HG03095 (cell line): ENCODE data around the gene KIF6.

Experiments
- ATAC-seq: cut with Tn5 transposase; IDR thresholded peaks from one replicate; pipeline ENCODE4 v1.9.1; 2021; ENCODE audit warnings: moderate library complexity; ENCODE audit not compliant: unreplicated experiment

Gene KIF6

DNA sequence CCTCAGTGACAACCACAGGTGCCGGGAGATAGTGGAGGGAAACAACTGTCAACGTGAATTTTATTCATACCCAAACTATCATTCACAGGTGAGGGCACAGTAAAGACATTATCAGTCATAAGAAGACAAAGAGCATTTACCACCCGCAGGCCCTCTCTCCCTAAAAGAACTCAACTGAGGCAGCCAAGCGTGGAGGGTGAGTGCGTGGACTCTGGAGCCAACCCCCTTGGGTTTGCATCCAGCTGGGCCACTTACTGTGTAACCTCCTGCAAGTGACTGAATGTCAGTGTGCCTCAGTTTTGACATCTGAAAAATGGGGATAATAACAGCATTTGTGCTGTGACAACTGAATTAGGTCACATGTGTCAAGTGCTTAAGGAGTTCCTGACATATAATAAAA is 332.1 kb downstream of the KIF6 start:
- ATAC-seq = no peak

- ATAC-seq = no peak
These were observed 334.0 kb downstream of the KIF6 start for GRCh38 chr6:39391182-39391581.

- no peak for ATAC-seq
These were observed 335.8 kb downstream of the KIF6 start for GRCh38 chr6:39389484-39389767.

DNA sequence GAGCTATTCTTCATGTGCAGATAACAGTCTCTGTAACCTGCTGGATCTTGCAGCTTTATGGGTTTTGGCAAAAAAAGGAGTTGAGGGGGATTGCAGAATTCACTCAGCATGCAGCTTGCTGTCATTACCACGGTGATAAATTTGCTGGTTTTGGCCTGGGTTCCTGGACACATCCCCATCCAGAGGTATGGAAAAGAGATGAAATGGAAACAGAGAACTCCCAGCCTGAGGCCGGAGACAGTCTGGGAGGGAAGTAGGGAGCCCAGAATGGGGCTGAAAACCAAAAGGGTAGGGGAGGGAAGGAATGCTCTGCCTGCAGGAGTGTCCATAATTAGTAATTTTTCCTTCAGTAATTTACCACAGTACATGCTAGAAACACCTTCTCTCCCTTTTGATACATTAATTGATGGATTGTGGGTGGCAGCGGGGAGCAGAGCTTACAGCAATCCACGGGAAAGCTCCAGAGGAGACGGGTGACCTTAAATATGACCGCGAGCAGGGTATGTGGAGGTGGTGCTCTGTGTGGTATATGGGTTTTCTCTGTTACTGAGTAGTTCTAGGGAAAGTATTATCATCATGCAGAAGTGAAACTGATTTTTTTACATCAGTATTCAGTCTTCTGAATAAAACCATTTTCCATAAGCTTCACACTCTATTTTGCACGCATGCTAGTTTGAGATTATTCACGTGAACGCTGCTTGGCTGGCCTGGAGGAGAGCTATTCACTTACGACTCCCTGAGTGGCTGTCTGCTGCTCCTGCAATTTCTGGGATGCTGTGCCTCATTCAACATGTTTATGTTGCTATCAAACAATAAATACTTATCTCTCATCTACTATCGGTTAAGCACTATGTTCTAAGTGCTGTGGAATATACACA is 336.4 kb downstream of the KIF6 start:
- no peak for ATAC-seq

- ATAC-seq = no peak
These were observed 337.4 kb downstream of the KIF6 start for GRCh38 chr6:39387785-39388184.

DNA sequence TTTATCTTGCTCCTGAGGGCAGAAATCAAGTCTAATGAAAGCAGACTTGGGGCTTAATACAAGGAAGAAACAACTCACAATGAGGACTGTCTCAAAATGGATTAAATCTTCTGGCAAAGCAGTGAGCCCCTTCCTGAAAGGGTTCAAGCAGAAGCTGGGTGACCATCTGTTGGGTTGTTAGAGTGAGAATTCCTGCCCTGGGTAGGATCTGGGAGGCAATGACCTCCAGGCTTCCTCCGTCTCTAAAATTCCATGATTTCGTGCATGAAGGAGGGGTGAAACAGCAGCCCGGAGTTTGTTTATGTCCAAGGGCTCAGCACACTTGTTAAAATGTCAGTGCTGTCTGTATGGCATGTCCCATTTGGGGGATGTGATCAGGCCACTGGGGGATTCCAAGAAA is 338.7 kb downstream of the KIF6 start:
- no peak for ATAC-seq

- ATAC-seq = no peak
These were observed 343.6 kb downstream of the KIF6 start for GRCh38 chr6:39381550-39382140.

DNA sequence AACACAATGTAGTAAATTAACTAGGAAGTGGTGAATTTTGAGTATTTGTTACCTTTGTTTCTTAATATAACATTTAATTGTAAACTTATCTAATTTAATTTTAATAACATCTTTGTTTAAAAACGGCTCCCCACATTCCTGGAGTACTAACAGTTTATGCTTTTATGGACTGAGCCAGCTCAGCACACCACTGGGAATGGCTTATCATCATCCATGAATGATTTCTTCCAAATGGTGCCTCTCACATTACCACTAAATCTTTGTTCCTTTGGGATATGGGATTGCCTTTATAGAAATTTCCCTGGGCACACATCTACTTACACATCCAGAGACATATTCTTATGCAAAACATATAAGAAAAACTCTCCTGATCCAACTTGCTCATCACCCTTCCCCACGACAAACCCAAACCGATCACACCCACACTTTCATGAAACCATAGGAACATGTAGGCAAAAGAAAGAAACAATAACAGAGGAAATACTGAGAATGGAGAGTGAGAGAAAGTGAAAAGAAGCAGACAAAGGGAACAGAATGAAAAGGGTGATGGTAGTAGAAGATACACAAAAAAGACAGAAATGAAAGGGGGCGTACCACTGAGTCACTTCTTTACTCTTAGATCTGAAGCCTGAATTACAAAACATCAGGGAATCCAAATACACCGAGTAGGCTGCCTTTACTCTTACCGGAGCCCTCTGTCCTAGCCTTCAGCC is 344.2 kb downstream of the KIF6 start:
- ATAC-seq = no peak

DNA sequence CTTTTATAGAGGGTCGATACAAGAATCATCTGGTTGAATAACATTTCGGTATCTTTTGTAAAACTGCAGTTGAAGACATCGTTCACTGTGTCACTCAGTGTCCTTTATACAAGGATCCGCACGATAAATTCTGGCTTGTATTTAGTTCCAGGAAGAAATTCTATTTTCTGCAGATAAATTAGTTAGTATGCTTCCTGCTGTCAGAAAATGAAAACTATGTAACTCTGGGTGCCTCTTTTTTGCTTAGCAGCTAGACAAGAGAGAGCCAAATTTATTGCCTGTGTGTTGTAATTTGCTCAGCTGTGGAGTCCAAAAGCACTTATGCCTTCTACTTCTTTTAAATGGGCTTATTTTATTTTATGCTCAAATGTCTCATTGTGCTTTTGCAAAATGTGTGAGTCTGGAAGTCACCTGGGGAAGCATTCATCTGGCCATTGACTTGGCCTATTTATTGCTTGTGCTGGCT is 346.2 kb downstream of the KIF6 start:
- no peak for ATAC-seq

- no peak for ATAC-seq
These were observed 346.8 kb downstream of the KIF6 start for GRCh38 chr6:39378175-39378959.

GRCh38 chr6:39377539-39377950 is 347.7 kb downstream of the KIF6 start:
- ATAC-seq = no peak

GRCh38 chr6:39375405-39375804 is 349.8 kb downstream of the KIF6 start:
- no peak for ATAC-seq

GRCh38 chr6:39370390-39370789 is 354.8 kb downstream of the KIF6 start:
- ATAC-seq = no peak

DNA sequence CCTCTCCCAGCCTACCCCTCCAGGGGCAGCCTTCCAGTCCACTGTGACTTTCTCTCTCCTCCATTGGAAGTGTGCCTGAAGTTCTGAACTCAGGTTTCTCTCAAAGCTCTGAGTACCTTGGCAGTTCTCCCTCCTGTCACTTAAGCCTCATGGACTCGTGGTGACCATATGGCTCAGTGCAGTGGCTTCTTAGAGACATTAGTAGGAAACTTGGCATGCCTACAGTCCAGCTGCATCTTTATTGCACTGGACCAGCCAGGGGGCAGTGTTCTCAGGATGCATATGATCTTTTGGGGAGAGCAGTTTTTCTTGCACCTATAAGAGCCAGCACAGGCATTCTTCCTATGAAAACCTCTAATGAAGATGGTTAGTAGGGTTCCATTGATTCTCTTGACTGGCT is 355.2 kb downstream of the KIF6 start:
- ATAC-seq = no peak

DNA sequence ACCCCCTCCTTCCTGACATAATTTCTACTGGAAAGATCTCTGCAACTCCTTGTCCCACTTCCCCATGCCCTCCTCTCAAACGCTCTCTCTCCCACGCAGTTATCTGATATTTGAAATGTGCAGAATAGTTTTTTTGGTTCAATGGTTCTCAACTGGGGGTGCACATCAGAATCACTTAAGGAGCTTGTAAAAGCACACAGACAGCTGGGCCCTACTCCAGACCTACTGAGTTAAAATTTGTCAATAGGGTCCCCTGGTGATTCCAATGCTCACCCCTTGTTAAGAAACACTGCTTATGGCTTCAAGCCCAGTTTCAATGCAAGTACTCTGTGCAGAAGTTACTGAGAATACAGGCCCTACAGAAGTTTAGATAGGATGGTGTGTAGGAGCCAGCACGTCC is 357.5 kb downstream of the KIF6 start:
- ATAC-seq = no peak

- no peak for ATAC-seq
These were observed 358.1 kb downstream of the KIF6 start for GRCh38 chr6:39366931-39367618.

GRCh38 chr6:39365281-39366074 is 359.7 kb downstream of the KIF6 start:
- ATAC-seq = no peak

GRCh38 chr6:39363280-39363679 is 361.9 kb downstream of the KIF6 start:
- no peak for ATAC-seq

DNA sequence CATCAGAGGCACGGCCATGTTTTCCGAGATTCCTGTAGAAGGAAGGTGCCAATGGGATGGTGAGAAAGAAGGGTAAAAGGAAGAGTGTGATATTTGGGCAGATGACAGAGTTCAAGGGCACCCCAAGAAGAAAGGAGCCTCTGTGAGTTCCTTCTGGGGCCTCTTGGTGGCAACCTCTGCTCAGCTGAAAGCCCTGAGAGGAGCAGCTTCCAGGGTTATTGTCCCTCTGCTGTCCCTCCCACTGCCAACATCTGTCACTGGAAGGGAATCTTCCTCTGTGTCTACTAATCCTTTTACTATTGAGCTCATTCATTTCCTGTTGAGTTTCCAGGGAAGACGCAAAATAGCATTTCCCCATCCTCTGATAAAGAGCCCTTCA is 362.7 kb downstream of the KIF6 start:
- ATAC-seq = peak; percentile 33
